Measurements from ENCODE around the gene DHTKD1. TPM values are rescaled to one million over a fixed set of nuclear protein-coding genes. Genes with fewer than 3 reads are reported as not detected.

The DHTKD1 gene
- total and polyA plus RNA-seq, 10 of the 15 experiments (the other 5 are each of a cell fraction or from before 2014, with no cell fraction given): 11.3 to 35.0 (median 26.9) TPM

DNA sequence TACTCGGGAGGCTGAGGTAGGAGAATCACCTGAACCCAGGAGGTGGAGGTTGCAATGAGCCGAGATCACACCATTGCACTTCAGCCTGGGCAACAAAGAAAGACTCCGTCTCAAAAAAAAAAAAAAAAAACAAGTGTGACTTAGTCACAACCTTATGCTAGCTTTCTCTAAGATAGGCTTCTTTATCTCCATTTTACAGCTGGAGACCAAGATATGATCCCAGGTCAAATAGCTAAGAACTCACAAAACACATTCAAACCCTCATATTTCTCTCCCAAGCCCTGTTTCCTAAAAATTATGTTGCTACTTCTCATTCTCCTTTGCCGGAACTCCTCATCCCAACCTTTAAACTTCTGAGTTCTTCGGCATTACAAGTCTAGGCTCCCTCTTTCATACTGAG lies 13.0 kb upstream of the DHTKD1 start:
- Histone ChIP-seq H3K36me3 (ENCODE audit: control insufficient read depth in 2 of 2, insufficient read depth in 2 of 2, low read length in 1 of 2) (no peaks in the 10 kb centered on the region), H2AFZ (ENCODE audit: control insufficient read depth, low read depth, low read length) (no peak overlapping the region), H3K27ac (ENCODE audit: control insufficient read depth, insufficient read depth) (no peak overlapping the region), H4K20me1 (ENCODE audit: control insufficient read depth, insufficient read depth) (no peaks in the 10 kb centered on the region), H3K79me2 (ENCODE audit: control insufficient read depth, insufficient read depth, low read length) (no peaks in the 10 kb centered on the region), H3K9me3 (replicated peaks; ENCODE audit: control insufficient read depth, insufficient read depth, low read length) (no peaks in the 10 kb centered on the region), H3K4me3 (no peak overlapping the region), H3K27me3 (replicated peaks in 1 of 2; ENCODE audit: control insufficient read depth in 2 of 2, insufficient read depth in 2 of 2, low read length in 1 of 2) (no peaks in the 10 kb centered on the region), H3K4me2 (ENCODE audit: control insufficient read depth, insufficient read depth) (no peak overlapping the region), H3K9ac (ENCODE audit: control insufficient read depth, insufficient read depth, low read length) (no peak overlapping the region), H3K4me1 (ENCODE audit: control insufficient read depth, insufficient read depth, low read length) (peaks cover 24% of the 10 kb centered on the region)
- RAD21 ChIA-PET (ENCODE audit: unreplicated experiment): interaction anchor here (1.2 to 1.5 kb wide), 2 partner anchors 13 to 30 kb away, joined by 4 to 7 read pairs; partner anchors contain the start of gene UPF2
- CTCF ChIA-PET: interaction anchor here (0.7 kb wide), 1 partner anchor 56 kb away, joined by 3 read pairs; no protein-coding TSS in a partner anchor
- in situ Hi-C loops (cut with MboI): no loop called here
- WGBS (ENCODE audit: insufficient coverage, insufficient replicate concordance, low lambda C conversion rate, missing lambda C conversion rate): 93% methylated on average over 4 of the region's 5 CpGs
- no TSS peak for BruUV-seq (replicated peaks)
- ATAC-seq (no peak), FAIRE-seq (no peak), DNase-seq (ENCODE audit: low read depth, low spot score) (no peak)
- intact Hi-C loops (cut with micrococcal nuclease; ENCODE audit: unreplicated experiment): no loop called here
- SMC1A ChIA-PET (ENCODE audit: uncharacterized antibody, unreplicated experiment): interaction anchor here (1.4 to 4.6 kb wide), 4 partner anchors 11 to 21 kb away, joined by 3 to 26 read pairs (median 6); partner anchors contain the start of gene UPF2
- POLR2A ChIA-PET: interaction anchor here (1.0 kb wide), 1 partner anchor 48 kb away, joined by 3 read pairs; no protein-coding TSS in a partner anchor
- TF ChIP-seq TCF7 (IDR thresholded peaks at IDR 0.05; ENCODE audit: borderline replicate concordance): no peak
- TF ChIP-seq, protein P1, sequence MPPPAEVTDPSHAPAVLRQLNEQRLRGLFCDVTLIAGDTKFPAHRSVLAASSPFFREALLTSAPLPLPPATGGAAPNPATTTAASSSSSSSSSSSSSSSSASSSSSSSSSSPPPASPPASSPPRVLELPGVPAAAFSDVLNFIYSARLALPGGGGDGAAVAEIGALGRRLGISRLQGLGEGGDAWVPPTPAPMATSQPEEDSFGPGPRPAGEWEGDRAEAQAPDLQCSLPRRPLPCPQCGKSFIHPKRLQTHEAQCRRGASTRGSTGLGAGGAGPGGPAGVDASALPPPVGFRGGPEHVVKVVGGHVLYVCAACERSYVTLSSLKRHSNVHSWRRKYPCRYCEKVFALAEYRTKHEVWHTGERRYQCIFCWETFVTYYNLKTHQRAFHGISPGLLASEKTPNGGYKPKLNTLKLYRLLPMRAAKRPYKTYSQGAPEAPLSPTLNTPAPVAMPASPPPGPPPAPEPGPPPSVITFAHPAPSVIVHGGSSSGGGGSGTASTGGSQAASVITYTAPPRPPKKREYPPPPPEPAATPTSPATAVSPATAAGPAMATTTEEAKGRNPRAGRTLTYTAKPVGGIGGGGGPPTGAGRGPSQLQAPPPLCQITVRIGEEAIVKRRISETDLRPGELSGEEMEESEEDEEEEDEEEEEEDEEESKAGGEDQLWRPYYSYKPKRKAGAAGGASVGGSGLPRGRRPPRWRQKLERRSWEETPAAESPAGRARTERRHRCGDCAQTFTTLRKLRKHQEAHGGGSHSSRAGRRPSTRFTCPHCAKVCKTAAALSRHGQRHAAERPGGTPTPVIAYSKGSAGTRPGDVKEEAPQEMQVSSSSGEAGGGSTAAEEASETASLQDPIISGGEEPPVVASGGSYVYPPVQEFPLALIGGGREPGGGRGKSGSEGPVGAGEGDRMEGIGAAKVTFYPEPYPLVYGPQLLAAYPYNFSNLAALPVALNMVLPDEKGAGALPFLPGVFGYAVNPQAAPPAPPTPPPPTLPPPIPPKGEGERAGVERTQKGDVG (CRISPR knock-in tag; IDR thresholded peaks at IDR 0.05): no peak
- TF ChIP-seq, protein P2, sequence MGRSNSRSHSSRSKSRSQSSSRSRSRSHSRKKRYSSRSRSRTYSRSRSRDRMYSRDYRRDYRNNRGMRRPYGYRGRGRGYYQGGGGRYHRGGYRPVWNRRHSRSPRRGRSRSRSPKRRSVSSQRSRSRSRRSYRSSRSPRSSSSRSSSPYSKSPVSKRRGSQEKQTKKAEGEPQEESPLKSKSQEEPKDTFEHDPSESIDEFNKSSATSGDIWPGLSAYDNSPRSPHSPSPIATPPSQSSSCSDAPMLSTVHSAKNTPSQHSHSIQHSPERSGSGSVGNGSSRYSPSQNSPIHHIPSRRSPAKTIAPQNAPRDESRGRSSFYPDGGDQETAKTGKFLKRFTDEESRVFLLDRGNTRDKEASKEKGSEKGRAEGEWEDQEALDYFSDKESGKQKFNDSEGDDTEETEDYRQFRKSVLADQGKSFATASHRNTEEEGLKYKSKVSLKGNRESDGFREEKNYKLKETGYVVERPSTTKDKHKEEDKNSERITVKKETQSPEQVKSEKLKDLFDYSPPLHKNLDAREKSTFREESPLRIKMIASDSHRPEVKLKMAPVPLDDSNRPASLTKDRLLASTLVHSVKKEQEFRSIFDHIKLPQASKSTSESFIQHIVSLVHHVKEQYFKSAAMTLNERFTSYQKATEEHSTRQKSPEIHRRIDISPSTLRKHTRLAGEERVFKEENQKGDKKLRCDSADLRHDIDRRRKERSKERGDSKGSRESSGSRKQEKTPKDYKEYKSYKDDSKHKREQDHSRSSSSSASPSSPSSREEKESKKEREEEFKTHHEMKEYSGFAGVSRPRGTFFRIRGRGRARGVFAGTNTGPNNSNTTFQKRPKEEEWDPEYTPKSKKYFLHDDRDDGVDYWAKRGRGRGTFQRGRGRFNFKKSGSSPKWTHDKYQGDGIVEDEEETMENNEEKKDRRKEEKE (IDR thresholded peaks at IDR 0.05): no peak
- TF ChIP-seq, protein P3, sequence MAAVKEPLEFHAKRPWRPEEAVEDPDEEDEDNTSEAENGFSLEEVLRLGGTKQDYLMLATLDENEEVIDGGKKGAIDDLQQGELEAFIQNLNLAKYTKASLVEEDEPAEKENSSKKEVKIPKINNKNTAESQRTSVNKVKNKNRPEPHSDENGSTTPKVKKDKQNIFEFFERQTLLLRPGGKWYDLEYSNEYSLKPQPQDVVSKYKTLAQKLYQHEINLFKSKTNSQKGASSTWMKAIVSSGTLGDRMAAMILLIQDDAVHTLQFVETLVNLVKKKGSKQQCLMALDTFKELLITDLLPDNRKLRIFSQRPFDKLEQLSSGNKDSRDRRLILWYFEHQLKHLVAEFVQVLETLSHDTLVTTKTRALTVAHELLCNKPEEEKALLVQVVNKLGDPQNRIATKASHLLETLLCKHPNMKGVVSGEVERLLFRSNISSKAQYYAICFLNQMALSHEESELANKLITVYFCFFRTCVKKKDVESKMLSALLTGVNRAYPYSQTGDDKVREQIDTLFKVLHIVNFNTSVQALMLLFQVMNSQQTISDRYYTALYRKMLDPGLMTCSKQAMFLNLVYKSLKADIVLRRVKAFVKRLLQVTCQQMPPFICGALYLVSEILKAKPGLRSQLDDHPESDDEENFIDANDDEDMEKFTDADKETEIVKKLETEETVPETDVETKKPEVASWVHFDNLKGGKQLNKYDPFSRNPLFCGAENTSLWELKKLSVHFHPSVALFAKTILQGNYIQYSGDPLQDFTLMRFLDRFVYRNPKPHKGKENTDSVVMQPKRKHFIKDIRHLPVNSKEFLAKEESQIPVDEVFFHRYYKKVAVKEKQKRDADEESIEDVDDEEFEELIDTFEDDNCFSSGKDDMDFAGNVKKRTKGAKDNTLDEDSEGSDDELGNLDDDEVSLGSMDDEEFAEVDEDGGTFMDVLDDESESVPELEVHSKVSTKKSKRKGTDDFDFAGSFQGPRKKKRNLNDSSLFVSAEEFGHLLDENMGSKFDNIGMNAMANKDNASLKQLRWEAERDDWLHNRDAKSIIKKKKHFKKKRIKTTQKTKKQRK (IDR thresholded peaks at IDR 0.05; ENCODE audit: low read depth, low read length): no peak
- TF ChIP-seq JUNB (IDR thresholded peaks at IDR 0.05): no peak
- TF ChIP-seq, protein P4, sequence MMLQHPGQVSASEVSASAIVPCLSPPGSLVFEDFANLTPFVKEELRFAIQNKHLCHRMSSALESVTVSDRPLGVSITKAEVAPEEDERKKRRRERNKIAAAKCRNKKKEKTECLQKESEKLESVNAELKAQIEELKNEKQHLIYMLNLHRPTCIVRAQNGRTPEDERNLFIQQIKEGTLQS (IDR thresholded peaks at IDR 0.05; ENCODE audit: borderline replicate concordance, extremely low read depth, low read depth, low read length): no peak
- TF ChIP-seq KAT2A (conservative IDR thresholded peaks at IDR 0.05; ENCODE audit: control insufficient read depth, low read depth, low read length): no peak
- no peak for TF ChIP-seq JUND (IDR thresholded peaks at IDR 0.05; ENCODE audit: low read depth, low read length)
- no peak for TF ChIP-seq RAD21 (IDR thresholded peaks at IDR 0.05; ENCODE audit: insufficient read depth, low read depth, low read length)
- no peak for TF ChIP-seq NR2F1 (conservative IDR thresholded peaks at IDR 0.05)
- TF ChIP-seq ASH2L (IDR thresholded peaks at IDR 0.05; ENCODE audit: borderline replicate concordance, low read depth): no peak
- TF ChIP-seq, protein P5, sequence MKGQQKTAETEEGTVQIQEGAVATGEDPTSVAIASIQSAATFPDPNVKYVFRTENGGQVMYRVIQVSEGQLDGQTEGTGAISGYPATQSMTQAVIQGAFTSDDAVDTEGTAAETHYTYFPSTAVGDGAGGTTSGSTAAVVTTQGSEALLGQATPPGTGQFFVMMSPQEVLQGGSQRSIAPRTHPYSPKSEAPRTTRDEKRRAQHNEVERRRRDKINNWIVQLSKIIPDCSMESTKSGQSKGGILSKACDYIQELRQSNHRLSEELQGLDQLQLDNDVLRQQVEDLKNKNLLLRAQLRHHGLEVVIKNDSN (IDR thresholded peaks at IDR 0.05; ENCODE audit: borderline replicate concordance, extremely low read length, insufficient read depth, low read depth, low read length): no peak
